Keratinocyte (primary cell): ENCODE measurements around the gene CYP46A1. TPM values are rescaled to one million over a fixed set of nuclear protein-coding genes. Genes with fewer than 3 reads are reported as not detected.

Experiments used
- DNase-seq: peaks from one replicate; pipeline ENCODE4 v3.0.0-alpha.2; 2011; ENCODE audit warnings: low read depth, missing footprints, low spot score
- FAIRE-seq: peaks from 2 replicates; lab custom pipeline; 2011; peaks lifted over from hg19 to GRCh38; lab: Jason Lieb, UNC
- H2AFZ ChIP-seq: 2 replicates; pipeline ENCODE4 v1.6.0; 2012; ENCODE audit warnings: low read length, control low read depth, inconsistent platforms; ENCODE audit not compliant: control insufficient read depth
- H3K27ac ChIP-seq: 2 replicates; pipeline ENCODE4 v1.5.1; 2011; ENCODE audit warnings: low read length; ENCODE audit not compliant: control insufficient read depth, insufficient read depth
- H3K27me3 ChIP-seq: 3 replicates; pipeline ENCODE4 v1.6.0; 2011; ENCODE audit warnings: low read length; ENCODE audit not compliant: control insufficient read depth, insufficient read depth; ENCODE audit errors: extremely low read depth
- H3K36me3 ChIP-seq, 2 experiments: 2 replicates in 1 of 2; 3 replicates in 1 of 2; pipeline ENCODE4 v1.5.1; 2011; ENCODE audit warnings: low read length in 2 of 2, mild to moderate bottlenecking in 1 of 2; ENCODE audit not compliant: control insufficient read depth in 2 of 2, insufficient read depth in 2 of 2; ENCODE audit errors: extremely low read depth in 1 of 2
- H3K4me1 ChIP-seq: 3 replicates; pipeline ENCODE4 v1.5.1; 2011; ENCODE audit warnings: low read length; ENCODE audit not compliant: control insufficient read depth, insufficient read depth; ENCODE audit errors: extremely low read depth
- H3K4me2 ChIP-seq: 3 replicates; pipeline ENCODE4 v1.6.0; 2011; ENCODE audit warnings: low read depth, low read length; ENCODE audit not compliant: control insufficient read depth, insufficient read depth; ENCODE audit errors: extremely low read depth
- H3K4me3 ChIP-seq, 3 experiments: fragments of 200-600 bp in 1 of 3; sonication (generic) in 1 of 3; 2 replicates in 2 of 3; 3 replicates in 1 of 3; pipeline ENCODE4 v1.5.1; 2011 to 2016; ENCODE audit warnings: low read length in 3 of 3, mild to moderate bottlenecking in 3 of 3, control low read depth in 2 of 3, inconsistent platforms in 1 of 3, low read depth in 1 of 3, mixed read lengths in 1 of 3, mixed run types in 1 of 3, moderate library complexity in 1 of 3; ENCODE audit not compliant: control insufficient read depth in 2 of 3, insufficient read depth in 2 of 3; ENCODE audit errors: extremely low read depth in 1 of 3
- H3K79me2 ChIP-seq: 2 replicates; pipeline ENCODE4 v1.6.0; 2012; ENCODE audit warnings: low read length; ENCODE audit not compliant: control insufficient read depth, insufficient read depth
- H3K9ac ChIP-seq: 3 replicates; pipeline ENCODE4 v1.6.0; 2011; ENCODE audit warnings: low read length; ENCODE audit not compliant: control insufficient read depth, insufficient read depth; ENCODE audit errors: extremely low read depth
- H3K9me1 ChIP-seq: 3 replicates; pipeline ENCODE4 v1.6.0; 2011; ENCODE audit warnings: low read length; ENCODE audit not compliant: control insufficient read depth, insufficient read depth; ENCODE audit errors: extremely low read depth
- H3K9me3 ChIP-seq: 2 replicates; pipeline ENCODE4 v1.5.1; 2012; ENCODE audit warnings: low read depth, low read length; ENCODE audit not compliant: control insufficient read depth
- H4K20me1 ChIP-seq: 3 replicates; pipeline ENCODE4 v1.6.0; 2011; ENCODE audit warnings: low read length; ENCODE audit not compliant: control insufficient read depth, insufficient read depth; ENCODE audit errors: extremely low read depth
- CTCF ChIP-seq, 3 experiments: IDR thresholded peaks in 1 of 3; conservative IDR thresholded peaks in 1 of 3; optimal IDR thresholded peaks in 1 of 3; 2 replicates in 2 of 3; 3 replicates in 1 of 3; pipeline versions ENCODE3 to v1.5.1; 2011; ENCODE audit warnings: low read length in 3 of 3, mild to moderate bottlenecking in 3 of 3, moderate library complexity in 2 of 3, control low read depth in 1 of 3, inconsistent platforms in 1 of 3; ENCODE audit not compliant: insufficient read depth in 2 of 3; ENCODE audit errors: extremely low read depth in 1 of 3
- EZH2 ChIP-seq: IDR thresholded peaks from one replicate; pipeline ENCODE4 v1.6.1; 2012; ENCODE audit warnings: inconsistent platforms, mild to moderate bottlenecking, low read length, moderate library complexity
- dilution Hi-C: fragments of 300-500 bp; cut with MboI; formaldehyde crosslinking; loops from one replicate; pipeline ENCODE4 v1.7.0; 2020; ENCODE audit warnings: low sequenced_read_pairs; ENCODE audit not compliant: extremely low pct_ligation_motif_present
- polyA plus RNA-seq, 5 experiments: library from polyadenylated mRNA; depleted of rRNA in 3 of 5; stranded (reverse) in 3 of 5; stranded (forward) in 1 of 5; unstranded in 1 of 5; fragments of >200 nt; gene quantifications; 1 replicate in 1 of 5; 2 replicates in 3 of 5; 3 replicates in 1 of 5; pipeline versions ENCODE4 v1.2.1 to v1.2.3, GENCODE V29; 2011 to 2012; ENCODE audit warnings: missing spikeins in 2 of 5, low read depth in 1 of 5, low replicate concordance in 1 of 5

Gene CYP46A1
- polyA plus RNA-seq, 1 donor (not counting 4 experiments of a cell fraction or from before 2014, with no cell fraction given), result 0.01 TPM

- FAIRE-seq, result no peak
- no peak for DNase-seq
- dilution Hi-C loops, result no loop called here
- Histone ChIP-seq H3K4me1 (no peaks in the 10 kb centered on the region), H3K79me2 (no peaks in the 10 kb centered on the region), H3K9me3 (no peaks in the 10 kb centered on the region), H3K9me1 (no peaks in the 10 kb centered on the region), H3K4me3 (no peak overlapping the region), H2AFZ (no peak overlapping the region), H3K4me2 (no peak overlapping the region), H3K27me3 (peaks cover 22% of the 10 kb centered on the region), H3K27ac (no peak overlapping the region), H4K20me1 (no peaks in the 10 kb centered on the region), H3K36me3 (no peaks in the 10 kb centered on the region), H3K9ac (no peak overlapping the region)
- TF ChIP-seq EZH2 (no peak), CTCF (optimal IDR thresholded peaks at IDR 0.05 in 1 of 3, IDR thresholded peaks at IDR 0.05 in 1 of 3, conservative IDR thresholded peaks at IDR 0.05 in 1 of 3; ENCODE audit: extremely low read depth in 1 of 3, insufficient read depth in 2 of 3, low read length in 3 of 3) (no peak)
Observed at GRCh38 chr14:99651953-99652746, 31.9 kb upstream of the CYP46A1 start.

DNA sequence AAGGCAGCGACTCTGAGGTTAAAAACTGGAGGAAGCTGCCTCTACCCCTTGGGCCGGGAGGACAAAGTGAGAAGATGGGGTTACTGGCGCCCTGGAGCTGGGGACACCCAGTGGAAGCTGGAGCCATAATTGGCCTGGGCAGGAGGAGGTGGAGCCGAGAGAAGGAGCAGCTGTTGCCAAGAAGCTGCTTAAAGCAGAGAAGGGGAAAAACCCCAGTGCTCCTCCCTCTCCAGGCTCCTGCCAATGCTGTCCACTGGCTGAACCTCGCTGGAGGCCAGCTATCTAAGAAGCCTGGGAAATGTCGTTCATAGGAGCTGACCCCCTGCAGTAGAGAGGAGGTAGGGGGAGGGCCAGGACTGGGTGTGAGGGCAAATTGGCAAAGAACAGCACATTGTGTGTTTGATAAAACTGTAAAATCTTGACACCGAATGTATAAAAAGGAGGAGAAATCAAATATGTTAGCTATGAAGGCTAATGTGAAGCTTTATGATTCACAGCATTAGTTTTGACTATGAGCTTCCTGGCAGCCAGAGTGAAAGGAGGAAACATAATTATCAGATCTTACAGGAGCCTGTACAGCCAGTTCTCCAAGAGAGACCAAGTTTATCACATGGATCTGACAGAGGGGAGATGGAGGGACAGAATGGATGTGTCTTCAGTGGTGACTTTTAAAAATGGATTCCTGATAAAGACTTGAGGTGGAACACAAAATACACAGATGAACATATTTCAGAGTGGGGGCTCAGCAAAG lies 29.7 kb upstream of the CYP46A1 start:
- dilution Hi-C loops, result no loop called here
- DNase-seq (no peak), FAIRE-seq (no peak)
- no peaks in the 10 kb centered on the region for H3K36me3 ChIP-seq
- H3K27ac ChIP-seq, result no peak overlapping the region
- no peak overlapping the region for H3K4me3 ChIP-seq
- no peaks in the 10 kb centered on the region for H3K79me2 ChIP-seq
- no peak overlapping the region for H3K9ac ChIP-seq
- H2AFZ ChIP-seq, result no peak overlapping the region
- H3K4me2 ChIP-seq, result no peak overlapping the region
- TF ChIP-seq CTCF (optimal IDR thresholded peaks at IDR 0.05 in 1 of 3, IDR thresholded peaks at IDR 0.05 in 1 of 3, conservative IDR thresholded peaks at IDR 0.05 in 1 of 3; ENCODE audit: extremely low read depth in 1 of 3, insufficient read depth in 2 of 3, low read length in 3 of 3) (no peak), EZH2 (no peak)
- H3K9me1 ChIP-seq, result no peaks in the 10 kb centered on the region
- H4K20me1 ChIP-seq, result peaks cover 3% of the 10 kb centered on the region
- peaks cover 42% of the 10 kb centered on the region for H3K27me3 ChIP-seq
- no peaks in the 10 kb centered on the region for H3K4me1 ChIP-seq
- H3K9me3 ChIP-seq, result no peaks in the 10 kb centered on the region
